Brain microvascular endothelial cell (primary cell): ENCODE results near the gene TMEM190.
A peak's percentile ranks its signal among the peaks of the same experiment; 100 is the strongest.

ENCODE experiments used
- DNase-seq: peaks from one replicate; pipeline ENCODE4 v3.0.0-alpha.2; 2020
- H3K27ac ChIP-seq: fragments of 250-450 bp; sonication (Bioruptor Pico); 2 replicates; pipeline ENCODE4 v1.5.1; 2020; ENCODE audit warnings: mild to moderate bottlenecking, moderate library complexity
- H3K27me3 ChIP-seq: fragments of 250-450 bp; sonication (Bioruptor Pico); replicated peaks from 2 replicates; pipeline ENCODE4 v1.5.1; 2020; ENCODE audit warnings: mild to moderate bottlenecking
- H3K36me3 ChIP-seq: fragments of 250-450 bp; sonication (Bioruptor Pico); replicated peaks from 2 replicates; pipeline ENCODE4 v1.5.1; 2020; ENCODE audit warnings: mild to moderate bottlenecking
- H3K4me3 ChIP-seq: 2 replicates; pipeline ENCODE4 v1.5.1; 2011; ENCODE audit warnings: low read depth, mild to moderate bottlenecking, control low read depth, low read length, moderate library complexity
- CTCF ChIP-seq: IDR thresholded peaks from 2 replicates; pipeline ENCODE4 v1.5.1; 2011; ENCODE audit warnings: low read depth, mild to moderate bottlenecking, moderate library complexity, low read length, control low read depth, inconsistent platforms; ENCODE audit errors: missing control alignments
- in situ Hi-C: cut with HindIII; loops from 2 replicates; pipeline ENCODE4 v1.10.0; 2017; ENCODE audit warnings: low sequenced_read_pairs, low pct_ligation_motif_present

TMEM190 gene

GRCh38 chr19:55368106-55368505 lies 8.5 kb upstream of the TMEM190 start:
- H3K4me3 ChIP-seq = peak overlapping the region; percentile 83
- H3K27ac ChIP-seq = no peak overlapping the region
- TF ChIP-seq CTCF = no peak
- in situ Hi-C loops = no loop called here
- H3K27me3 ChIP-seq = no peaks in the 10 kb centered on the region
- no peak for DNase-seq
- no peaks in the 10 kb centered on the region for H3K36me3 ChIP-seq

- no peak for TF ChIP-seq CTCF
- DNase-seq = peak; percentile 16
- Histone ChIP-seq H3K27ac (no peak overlapping the region), H3K4me3 (peak overlapping the region; percentile 83), H3K27me3 (no peaks in the 10 kb centered on the region), H3K36me3 (no peaks in the 10 kb centered on the region)
- in situ Hi-C loops = no loop called here
Observed at GRCh38 chr19:55368701-55369563, 7.7 kb upstream of the TMEM190 start.

GRCh38 chr19:55369653-55370304 lies 6.8 kb upstream of the TMEM190 start:
- in situ Hi-C loops = no loop called here
- no peaks in the 10 kb centered on the region for H3K27me3 ChIP-seq
- peak; percentile 3 for TF ChIP-seq CTCF
- H3K27ac ChIP-seq = peak overlapping the region; percentile 68
- peak; percentile 74 for DNase-seq
- H3K36me3 ChIP-seq = no peaks in the 10 kb centered on the region
- H3K4me3 ChIP-seq = peak overlapping the region; percentile 83

- no peak for TF ChIP-seq CTCF
- Histone ChIP-seq H3K36me3 (no peaks in the 10 kb centered on the region), H3K27me3 (no peaks in the 10 kb centered on the region), H3K4me3 (peak within 1 kb of the TSS; percentile 83), H3K27ac (peak within 1 kb of the TSS; percentile 68)
- DNase-seq = peak; percentile 32
- in situ Hi-C loops = no loop called here
Observed at GRCh38 chr19:55370305-55370988, 6.2 kb upstream of the TMEM190 start, which contains the start of gene IL11. TSS of gene IL11 (minus strand) at chr19:55370463. CDS start at chr19:55370310, 153 bp downstream.

GRCh38 chr19:55372316-55373081 lies 4.1 kb upstream of the TMEM190 start:
- DNase-seq = peak; percentile 23
- no peak for TF ChIP-seq CTCF
- in situ Hi-C loops = no loop called here
- no peaks in the 10 kb centered on the region for H3K27me3 ChIP-seq
- H3K27ac ChIP-seq = no peak overlapping the region
- no peaks in the 10 kb centered on the region for H3K36me3 ChIP-seq
- H3K4me3 ChIP-seq = no peak overlapping the region
